Gastrocnemius medialis (tissue), 4 donors: ENCODE data around the gene CRP.

Experiments
- POLR2A ChIP-seq, 2 donors: fragments of 450-650 bp; IDR thresholded peaks; one replicate each; pipeline ENCODE4 v1.6.1; 2017; ENCODE audit warnings: antibody characterized with exemption in 2 of 2, mild to moderate bottlenecking in 2 of 2, moderate library complexity in 2 of 2
- TF ChIP-seq, protein P1 (sequence below), 5 experiments: fragments of 450-650 bp in 3 of 5; fragments of 200-600 bp in 2 of 5; sonication (generic) in 2 of 5; IDR thresholded peaks in 4 of 5; conservative IDR thresholded peaks in 1 of 5; 1 replicate in 4 of 5; 2 replicates in 1 of 5; pipeline ENCODE4 v1.5.1; 2016 to 2019; ENCODE audit warnings: antibody characterized with exemption in 5 of 5, mild to moderate bottlenecking in 3 of 5, moderate library complexity in 3 of 5

DNA sequence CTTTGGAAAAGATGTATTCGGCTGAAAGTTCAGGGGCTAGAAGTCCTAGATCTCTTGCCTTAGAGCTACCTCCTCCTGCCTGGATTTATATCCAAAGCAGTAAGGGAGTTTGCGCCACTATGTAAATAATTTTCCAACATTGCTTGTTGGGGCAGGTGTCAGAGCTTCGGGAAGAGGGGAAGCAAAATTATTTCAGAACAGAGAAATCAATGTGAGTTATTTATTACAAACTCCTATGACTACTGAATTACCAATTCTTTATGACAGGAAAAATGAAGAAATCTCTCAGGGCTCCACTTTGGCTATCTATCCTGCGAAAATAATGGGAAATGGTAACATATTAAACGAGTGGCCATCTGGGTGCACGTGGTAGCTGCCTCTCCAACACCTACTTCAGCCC lies at the start of gene CRP:
- TF ChIP-seq POLR2A (IDR thresholded peaks at IDR 0.05), result no peak
- TF ChIP-seq, protein P1, sequence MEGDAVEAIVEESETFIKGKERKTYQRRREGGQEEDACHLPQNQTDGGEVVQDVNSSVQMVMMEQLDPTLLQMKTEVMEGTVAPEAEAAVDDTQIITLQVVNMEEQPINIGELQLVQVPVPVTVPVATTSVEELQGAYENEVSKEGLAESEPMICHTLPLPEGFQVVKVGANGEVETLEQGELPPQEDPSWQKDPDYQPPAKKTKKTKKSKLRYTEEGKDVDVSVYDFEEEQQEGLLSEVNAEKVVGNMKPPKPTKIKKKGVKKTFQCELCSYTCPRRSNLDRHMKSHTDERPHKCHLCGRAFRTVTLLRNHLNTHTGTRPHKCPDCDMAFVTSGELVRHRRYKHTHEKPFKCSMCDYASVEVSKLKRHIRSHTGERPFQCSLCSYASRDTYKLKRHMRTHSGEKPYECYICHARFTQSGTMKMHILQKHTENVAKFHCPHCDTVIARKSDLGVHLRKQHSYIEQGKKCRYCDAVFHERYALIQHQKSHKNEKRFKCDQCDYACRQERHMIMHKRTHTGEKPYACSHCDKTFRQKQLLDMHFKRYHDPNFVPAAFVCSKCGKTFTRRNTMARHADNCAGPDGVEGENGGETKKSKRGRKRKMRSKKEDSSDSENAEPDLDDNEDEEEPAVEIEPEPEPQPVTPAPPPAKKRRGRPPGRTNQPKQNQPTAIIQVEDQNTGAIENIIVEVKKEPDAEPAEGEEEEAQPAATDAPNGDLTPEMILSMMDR (IDR thresholded peaks at IDR 0.05 in 4 of 5, conservative IDR thresholded peaks at IDR 0.05 in 1 of 5), result no peak
